Measurements from ENCODE around the gene ZBTB48.

The ZBTB48 gene

GRCh38 chr1:6632588-6633514 is 53.1 kb downstream of the ZBTB48 start:
- H3F3A ChIP-seq (ENCODE audit: insufficient read depth): no peaks in the 10 kb centered on the region
- H4K20me1 ChIP-seq (ENCODE audit: low read depth, low read length): no peaks in the 10 kb centered on the region
- no peaks in the 10 kb centered on the region for H3K9me2 ChIP-seq (replicated peaks; ENCODE audit: insufficient read depth, low read length)
- H3K27me3 ChIP-seq (ENCODE audit: low read length): no peaks in the 10 kb centered on the region
- no peaks in the 10 kb centered on the region for H3K9me3 ChIP-seq (ENCODE audit: insufficient read depth, low read length)
- H3K27ac ChIP-seq (ENCODE audit: low read depth, low read length): no peak overlapping the region
- no peak overlapping the region for H3K9ac ChIP-seq (ENCODE audit: low read length)
- no peak overlapping the region for H2AFZ ChIP-seq (ENCODE audit: low read depth, low read length, severe bottlenecking)
- H3K4me3 ChIP-seq (ENCODE audit: insufficient read depth, low read length, poor library complexity, severe bottlenecking): no peak overlapping the region
- H3K36me3 ChIP-seq (ENCODE audit: low read length): no peaks in the 10 kb centered on the region
- no peak overlapping the region for H3K4me2 ChIP-seq (ENCODE audit: low read depth, low read length, poor library complexity, severe bottlenecking)
- H3K79me2 ChIP-seq (ENCODE audit: insufficient read depth, low read length): no peaks in the 10 kb centered on the region
- TF ChIP-seq, protein P1, sequence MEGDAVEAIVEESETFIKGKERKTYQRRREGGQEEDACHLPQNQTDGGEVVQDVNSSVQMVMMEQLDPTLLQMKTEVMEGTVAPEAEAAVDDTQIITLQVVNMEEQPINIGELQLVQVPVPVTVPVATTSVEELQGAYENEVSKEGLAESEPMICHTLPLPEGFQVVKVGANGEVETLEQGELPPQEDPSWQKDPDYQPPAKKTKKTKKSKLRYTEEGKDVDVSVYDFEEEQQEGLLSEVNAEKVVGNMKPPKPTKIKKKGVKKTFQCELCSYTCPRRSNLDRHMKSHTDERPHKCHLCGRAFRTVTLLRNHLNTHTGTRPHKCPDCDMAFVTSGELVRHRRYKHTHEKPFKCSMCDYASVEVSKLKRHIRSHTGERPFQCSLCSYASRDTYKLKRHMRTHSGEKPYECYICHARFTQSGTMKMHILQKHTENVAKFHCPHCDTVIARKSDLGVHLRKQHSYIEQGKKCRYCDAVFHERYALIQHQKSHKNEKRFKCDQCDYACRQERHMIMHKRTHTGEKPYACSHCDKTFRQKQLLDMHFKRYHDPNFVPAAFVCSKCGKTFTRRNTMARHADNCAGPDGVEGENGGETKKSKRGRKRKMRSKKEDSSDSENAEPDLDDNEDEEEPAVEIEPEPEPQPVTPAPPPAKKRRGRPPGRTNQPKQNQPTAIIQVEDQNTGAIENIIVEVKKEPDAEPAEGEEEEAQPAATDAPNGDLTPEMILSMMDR (IDR thresholded peaks at IDR 0.05; ENCODE audit: insufficient read depth, low read length, poor library complexity, severe bottlenecking): no peak
- no peak for TF ChIP-seq EZH2phosphoT487 (conservative IDR thresholded peaks at IDR 0.05; ENCODE audit: low read length)

DNA sequence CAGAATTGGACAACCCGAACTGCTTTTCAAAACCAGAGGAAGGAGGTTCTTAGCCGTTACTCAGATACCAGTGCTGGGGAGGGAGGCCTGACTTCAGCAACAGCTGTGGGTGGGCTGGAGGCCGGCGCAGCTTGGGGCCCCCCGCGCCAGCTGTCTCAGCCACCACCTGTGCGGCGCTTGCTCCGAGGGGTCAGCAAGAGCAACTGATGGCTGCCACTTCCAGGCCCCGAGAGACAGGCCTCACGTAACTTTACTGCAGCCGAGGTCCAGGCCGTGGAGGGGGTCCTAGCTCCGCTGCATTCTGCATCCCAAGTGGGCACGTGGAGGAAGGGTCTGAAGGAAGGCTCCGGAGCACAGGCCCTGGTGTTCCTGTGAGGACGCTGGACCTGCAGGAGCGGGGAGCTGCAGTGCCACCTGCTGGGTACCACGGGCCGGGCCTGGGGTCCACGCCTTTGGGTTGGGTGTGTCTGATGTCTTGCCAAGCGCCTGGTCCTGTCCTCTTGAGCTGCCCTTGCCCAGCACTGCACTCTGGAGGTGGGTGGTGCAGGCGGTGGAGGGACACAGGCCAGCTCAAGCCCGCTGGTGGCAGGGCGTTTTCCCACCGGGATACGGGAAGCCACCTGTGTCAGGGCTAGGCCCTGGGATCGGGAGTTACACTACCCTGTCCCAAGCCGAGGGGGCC is 54.7 kb downstream of the ZBTB48 start:
- Histone ChIP-seq H3K27me3 (ENCODE audit: low read length) (no peaks in the 10 kb centered on the region), H2AFZ (ENCODE audit: low read depth, low read length, severe bottlenecking) (no peak overlapping the region), H3K79me2 (ENCODE audit: insufficient read depth, low read length) (no peaks in the 10 kb centered on the region), H3K9me3 (ENCODE audit: insufficient read depth, low read length) (no peaks in the 10 kb centered on the region), H3K36me3 (ENCODE audit: low read length) (no peaks in the 10 kb centered on the region), H3K9me2 (replicated peaks; ENCODE audit: insufficient read depth, low read length) (no peaks in the 10 kb centered on the region), H4K20me1 (ENCODE audit: low read depth, low read length) (no peaks in the 10 kb centered on the region), H3F3A (ENCODE audit: insufficient read depth) (no peaks in the 10 kb centered on the region), H3K27ac (ENCODE audit: low read depth, low read length) (no peak overlapping the region), H3K4me2 (ENCODE audit: low read depth, low read length, poor library complexity, severe bottlenecking) (no peak overlapping the region), H3K9ac (ENCODE audit: low read length) (no peak overlapping the region), H3K4me3 (ENCODE audit: insufficient read depth, low read length, poor library complexity, severe bottlenecking) (no peak overlapping the region)
- TF ChIP-seq, protein P1 (IDR thresholded peaks at IDR 0.05; ENCODE audit: insufficient read depth, low read length, poor library complexity, severe bottlenecking): peak; percentile 26
- TF ChIP-seq EZH2phosphoT487 (conservative IDR thresholded peaks at IDR 0.05; ENCODE audit: low read length): no peak

- no peak overlapping the region for H3K27ac ChIP-seq (ENCODE audit: low read depth, low read length)
- no peak overlapping the region for H3K4me2 ChIP-seq (ENCODE audit: low read depth, low read length, poor library complexity, severe bottlenecking)
- no peak overlapping the region for H3K9ac ChIP-seq (ENCODE audit: low read length)
- H3F3A ChIP-seq (ENCODE audit: insufficient read depth): no peaks in the 10 kb centered on the region
- peaks cover 3% of the 10 kb centered on the region; the same call in 1 of the 2 replicates for H3K36me3 ChIP-seq (ENCODE audit: low read length)
- H3K27me3 ChIP-seq (ENCODE audit: low read length): no peaks in the 10 kb centered on the region
- no peaks in the 10 kb centered on the region for H3K79me2 ChIP-seq (ENCODE audit: insufficient read depth, low read length)
- TF ChIP-seq, protein P1 (IDR thresholded peaks at IDR 0.05; ENCODE audit: insufficient read depth, low read length, poor library complexity, severe bottlenecking): no peak
- no peak for TF ChIP-seq EZH2phosphoT487 (conservative IDR thresholded peaks at IDR 0.05; ENCODE audit: low read length)
- no peaks in the 10 kb centered on the region for H4K20me1 ChIP-seq (ENCODE audit: low read depth, low read length)
- no peak overlapping the region for H2AFZ ChIP-seq (ENCODE audit: low read depth, low read length, severe bottlenecking)
- no peaks in the 10 kb centered on the region for H3K9me3 ChIP-seq (ENCODE audit: insufficient read depth, low read length)
- no peak overlapping the region for H3K4me3 ChIP-seq (ENCODE audit: insufficient read depth, low read length, poor library complexity, severe bottlenecking)
- no peaks in the 10 kb centered on the region for H3K9me2 ChIP-seq (replicated peaks; ENCODE audit: insufficient read depth, low read length)
Measured at GRCh38 chr1:6635161-6635909, 55.5 kb downstream of the ZBTB48 start.

Measured in SU-DHL-6 (cell line).